Sigmoid colon (tissue), 4 donors: ENCODE results near the gene PTGDR2.

Experiments used
- CTCF ChIP-seq, 4 experiments: fragments of 450-650 bp in 3 of 4; fragments of 200-600 bp in 1 of 4; IDR thresholded peaks; one replicate each; pipeline ENCODE4 v1.5.1; 2016 to 2019; ENCODE audit warnings: antibody characterized with exemption in 4 of 4, mild to moderate bottlenecking in 3 of 4, moderate library complexity in 2 of 4
- POLR2A ChIP-seq, 2 donors: fragments of 450-650 bp; IDR thresholded peaks; one replicate each; pipeline ENCODE4 v1.6.1; 2016; ENCODE audit warnings: antibody characterized with exemption in 2 of 2, mild to moderate bottlenecking in 2 of 2, moderate library complexity in 2 of 2
- POLR2AphosphoS5 ChIP-seq, 4 donors: sonication (generic); formaldehyde crosslinking; IDR thresholded peaks; one replicate each; pipeline ENCODE4 v1.6.1; 2017; ENCODE audit warnings: antibody characterized with exemption in 4 of 4

GRCh38 chr11:60862171-60862570 lies 6.4 kb upstream of the PTGDR2 start:
- TF ChIP-seq CTCF (IDR thresholded peaks at IDR 0.05) (no peak), POLR2AphosphoS5 (IDR thresholded peaks at IDR 0.05) (no peak), POLR2A (IDR thresholded peaks at IDR 0.05) (no peak)
